ENCODE measurements around the gene GRIP2. TPM values are rescaled to one million over a fixed set of nuclear protein-coding genes. Genes with fewer than 3 reads are reported as not detected.

Gene GRIP2
- total and polyA plus RNA-seq, 2 experiments from 2014 or later: 0.73 to 2.4 TPM

DNA sequence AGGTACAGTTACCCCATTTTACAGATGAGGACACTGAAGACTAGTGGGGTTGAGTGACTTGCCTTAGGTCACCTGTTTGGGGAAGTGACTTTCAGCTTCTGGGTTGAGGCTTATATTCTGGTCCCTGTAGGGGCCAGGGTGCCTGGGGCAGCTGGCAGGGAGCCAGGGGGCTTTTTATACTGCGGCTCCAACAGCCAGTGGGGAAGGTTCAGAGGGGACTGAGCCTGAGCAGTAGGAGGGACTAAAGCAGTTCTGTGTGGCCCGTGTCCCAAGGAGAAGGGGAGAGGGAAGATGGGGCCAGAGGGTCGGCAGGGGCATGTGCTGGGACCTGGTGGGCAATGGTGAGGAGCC lies 100.0 kb downstream of the GRIP2 start:
- TF ChIP-seq EZH2 (IDR thresholded peaks at IDR 0.05; ENCODE audit: borderline replicate concordance) (no peak), EZH2phosphoT487 (IDR thresholded peaks at IDR 0.05; ENCODE audit: low read depth, severe bottlenecking, unreplicated experiment) (no peak)
- TF ChIP-seq, protein P1, sequence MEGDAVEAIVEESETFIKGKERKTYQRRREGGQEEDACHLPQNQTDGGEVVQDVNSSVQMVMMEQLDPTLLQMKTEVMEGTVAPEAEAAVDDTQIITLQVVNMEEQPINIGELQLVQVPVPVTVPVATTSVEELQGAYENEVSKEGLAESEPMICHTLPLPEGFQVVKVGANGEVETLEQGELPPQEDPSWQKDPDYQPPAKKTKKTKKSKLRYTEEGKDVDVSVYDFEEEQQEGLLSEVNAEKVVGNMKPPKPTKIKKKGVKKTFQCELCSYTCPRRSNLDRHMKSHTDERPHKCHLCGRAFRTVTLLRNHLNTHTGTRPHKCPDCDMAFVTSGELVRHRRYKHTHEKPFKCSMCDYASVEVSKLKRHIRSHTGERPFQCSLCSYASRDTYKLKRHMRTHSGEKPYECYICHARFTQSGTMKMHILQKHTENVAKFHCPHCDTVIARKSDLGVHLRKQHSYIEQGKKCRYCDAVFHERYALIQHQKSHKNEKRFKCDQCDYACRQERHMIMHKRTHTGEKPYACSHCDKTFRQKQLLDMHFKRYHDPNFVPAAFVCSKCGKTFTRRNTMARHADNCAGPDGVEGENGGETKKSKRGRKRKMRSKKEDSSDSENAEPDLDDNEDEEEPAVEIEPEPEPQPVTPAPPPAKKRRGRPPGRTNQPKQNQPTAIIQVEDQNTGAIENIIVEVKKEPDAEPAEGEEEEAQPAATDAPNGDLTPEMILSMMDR (IDR thresholded peaks at IDR 0.05; ENCODE audit: poor library complexity): no peak
- Histone ChIP-seq H3K27ac (no peak overlapping the region), H3K4me3 (no peak overlapping the region), H3K9me3 (ENCODE audit: low read depth) (no peaks in the 10 kb centered on the region), H3K79me2 (peaks cover 77% of the 10 kb centered on the region), H3K4me1 (ENCODE audit: insufficient read depth) (peaks cover 26% of the 10 kb centered on the region), H3K9me2 (replicated peaks; ENCODE audit: insufficient read depth) (no peaks in the 10 kb centered on the region), H4K20me1 (ENCODE audit: insufficient read depth, poor library complexity, severe bottlenecking) (peaks cover 48% of the 10 kb centered on the region), H3K27me3 (no peaks in the 10 kb centered on the region), H3K36me3 (replicated peaks; ENCODE audit: insufficient read depth, low read depth) (no peaks in the 10 kb centered on the region), H3K4me2 (no peak overlapping the region), H2AFZ (no peak overlapping the region)
- no peak for DNase-seq (ENCODE audit: low spot score)
- 78% methylated on average over 3 of the region's 3 CpGs for WGBS (ENCODE audit: low lambda C conversion rate, missing lambda C conversion rate)

DNA sequence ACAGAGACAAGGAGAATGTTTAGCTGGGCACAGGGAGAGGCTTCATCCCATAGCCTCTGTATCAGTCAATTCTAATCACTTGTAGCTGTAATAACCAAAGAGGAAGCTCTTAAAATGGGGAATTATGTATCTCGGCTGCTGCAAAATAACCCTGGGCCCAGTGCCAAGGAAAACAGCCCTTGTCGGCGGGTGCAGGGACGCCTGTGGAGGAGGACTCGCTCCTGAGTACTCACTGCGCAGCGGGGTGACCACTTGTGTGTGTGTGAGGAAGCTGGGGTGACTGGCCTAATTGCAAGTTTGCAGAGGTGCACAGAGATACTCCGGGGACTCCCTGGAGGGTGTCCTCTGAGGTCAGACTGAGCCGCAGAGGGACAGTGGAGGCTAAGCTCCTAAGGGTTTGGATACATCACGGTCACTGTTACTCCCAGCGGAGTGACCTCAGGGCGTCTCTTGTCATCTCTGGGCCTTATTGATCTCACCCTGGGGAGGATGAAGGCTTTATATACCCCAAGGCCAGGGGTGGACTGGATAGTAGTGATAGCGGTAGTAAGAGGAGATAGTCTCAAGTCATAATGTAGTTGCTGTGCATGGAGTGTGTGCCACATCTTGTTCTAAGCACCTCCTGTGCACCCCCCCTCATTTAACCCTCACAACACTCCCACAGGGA lies 100.5 kb downstream of the GRIP2 start:
- H3K79me2 ChIP-seq: peaks cover 82% of the 10 kb centered on the region
- peaks cover 26% of the 10 kb centered on the region for H3K4me1 ChIP-seq (ENCODE audit: insufficient read depth)
- H3K9me2 ChIP-seq (replicated peaks; ENCODE audit: insufficient read depth): no peaks in the 10 kb centered on the region
- no peaks in the 10 kb centered on the region for H3K27me3 ChIP-seq
- peaks cover 48% of the 10 kb centered on the region for H4K20me1 ChIP-seq (ENCODE audit: insufficient read depth, poor library complexity, severe bottlenecking)
- H3K4me3 ChIP-seq: no peak overlapping the region
- H3K36me3 ChIP-seq (replicated peaks; ENCODE audit: insufficient read depth, low read depth): no peaks in the 10 kb centered on the region
- H2AFZ ChIP-seq: no peak overlapping the region
- H3K27ac ChIP-seq: no peak overlapping the region
- H3K4me2 ChIP-seq: peak overlapping the region; percentile 37
- TF ChIP-seq, protein P1 (IDR thresholded peaks at IDR 0.05; ENCODE audit: poor library complexity): no peak
- TF ChIP-seq EZH2 (IDR thresholded peaks at IDR 0.05; ENCODE audit: borderline replicate concordance) (no peak), EZH2phosphoT487 (IDR thresholded peaks at IDR 0.05; ENCODE audit: low read depth, severe bottlenecking, unreplicated experiment) (no peak)
- DNase-seq (ENCODE audit: low spot score): no peak
- WGBS (ENCODE audit: low lambda C conversion rate, missing lambda C conversion rate): 70% methylated on average over 13 of the region's 13 CpGs
- no peaks in the 10 kb centered on the region for H3K9me3 ChIP-seq (ENCODE audit: low read depth)

Small RNA genes within 50 kb of the gene (small RNA-seq; reads per million reads assigned to genes)
- not detected for gene RNU6-905P

Other genes with a start within 250 kb of the GRIP2 start
- gene SLC6A6, start 137.7 kb downstream of the GRIP2 start, total RNA-seq: 57.1 and 58.9 TPM in 2 replicates
- 30.7 and 31.8 TPM in 2 replicates for gene SLC6A6, start 137.7 kb downstream of the GRIP2 start, polyA plus RNA-seq
- 23.6 and 25.8 TPM in 2 replicates for gene CCDC174, start 111.4 kb upstream of the GRIP2 start, total RNA-seq
- gene CCDC174, start 111.4 kb upstream of the GRIP2 start, polyA plus RNA-seq: 18.6 and 21.9 TPM in 2 replicates
- 0.07 TPM in 1 of 2 replicates, not detected in the other for gene C3orf20, start 134.8 kb upstream of the GRIP2 start, total RNA-seq
- 0.10 TPM in 1 of 2 replicates, not detected in the other for gene C3orf20, start 134.8 kb upstream of the GRIP2 start, polyA plus RNA-seq

All from hepatocyte (in vitro differentiated cells).